GM21619 (cell line): ENCODE measurements around the gene RARRES1.

Experiments
- ATAC-seq: cut with Tn5 transposase; IDR thresholded peaks from one replicate; pipeline ENCODE4 v1.9.1; 2021; ENCODE audit not compliant: unreplicated experiment

RARRES1 gene

GRCh38 chr3:158737410-158737809 lies 5.2 kb upstream of the RARRES1 start:
- ATAC-seq, result no peak

GRCh38 chr3:158735296-158736033 lies 3.2 kb upstream of the RARRES1 start:
- ATAC-seq, result no peak

- ATAC-seq, result no peak
These were observed 1.4 kb upstream of the RARRES1 start for GRCh38 chr3:158733656-158734055.

GRCh38 chr3:158732856-158733200 lies 571 bp upstream of the RARRES1 start:
- ATAC-seq, result no peak

- ATAC-seq, result no peak
These were observed 771 bp downstream of the RARRES1 start for GRCh38 chr3:158731486-158731885.

GRCh38 chr3:158728851-158729250 lies 3.4 kb downstream of the RARRES1 start:
- no peak for ATAC-seq

- ATAC-seq, result no peak
These were observed 4.2 kb downstream of the RARRES1 start for GRCh38 chr3:158728061-158728377.

- peak; percentile 59 for ATAC-seq
These were observed 4.8 kb downstream of the RARRES1 start for GRCh38 chr3:158727206-158728060.

GRCh38 chr3:158725348-158726011 lies 6.8 kb downstream of the RARRES1 start:
- no peak for ATAC-seq

GRCh38 chr3:158723991-158724390 lies 8.3 kb downstream of the RARRES1 start:
- no peak for ATAC-seq

- ATAC-seq, result no peak
These were observed 10.1 kb downstream of the RARRES1 start for GRCh38 chr3:158722108-158722507.

- ATAC-seq, result no peak
These were observed 13.6 kb downstream of the RARRES1 start for GRCh38 chr3:158718490-158719170.

GRCh38 chr3:158717576-158717975 lies 14.7 kb downstream of the RARRES1 start:
- ATAC-seq, result no peak

GRCh38 chr3:158713094-158713499 lies 19.2 kb downstream of the RARRES1 start:
- ATAC-seq, result no peak

GRCh38 chr3:158712443-158712842 lies 19.8 kb downstream of the RARRES1 start:
- peak; percentile 61 for ATAC-seq

- no peak for ATAC-seq
These were observed 20.4 kb downstream of the RARRES1 start for GRCh38 chr3:158711886-158712285.

- no peak for ATAC-seq
These were observed 21.7 kb downstream of the RARRES1 start for GRCh38 chr3:158710601-158711000.

GRCh38 chr3:158709666-158710083 lies 22.6 kb downstream of the RARRES1 start:
- ATAC-seq, result no peak

- ATAC-seq, result no peak
These were observed 28.7 kb downstream of the RARRES1 start for GRCh38 chr3:158703566-158703965.

- no peak for ATAC-seq
These were observed 29.3 kb downstream of the RARRES1 start for GRCh38 chr3:158702815-158703481.
